ENCODE results near the gene IFNL2.

IFNL2 gene

GRCh38 chr19:39317476-39317875 lies 49.3 kb downstream of the IFNL2 start:
- no peaks in the 10 kb centered on the region for H3K27me3 ChIP-seq

DNA sequence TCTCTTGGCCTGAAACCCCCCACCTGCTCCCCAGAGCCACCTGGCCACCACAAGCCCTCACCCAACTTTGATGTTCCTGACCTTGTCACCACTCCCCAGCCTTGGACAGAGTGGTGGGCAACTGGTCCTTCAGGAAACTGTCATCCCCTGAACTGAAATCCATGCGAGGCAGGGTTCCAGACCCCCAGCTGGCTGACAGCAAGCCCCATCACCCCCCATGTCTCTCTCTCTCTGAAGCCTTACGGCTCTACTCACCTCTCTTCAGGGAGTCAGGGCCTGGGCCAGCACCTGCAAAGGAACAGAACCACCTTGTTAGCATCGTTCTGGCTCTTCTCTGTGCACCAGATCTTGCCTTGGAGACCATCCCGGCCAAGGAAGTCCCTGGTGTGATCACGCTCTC lies 49.9 kb downstream of the IFNL2 start:
- H3K27me3 ChIP-seq, result no peaks in the 10 kb centered on the region
- peaks cover 74% of the 10 kb centered on the region for H4K20me1 ChIP-seq
- peaks cover 42% of the 10 kb centered on the region for H3K4me1 ChIP-seq
- no peak for TF ChIP-seq Cebpa-rat (IDR thresholded peaks at IDR 0.05)
- no peak overlapping the region for H3K4me3 ChIP-seq
- no peak overlapping the region for H3K4me2 ChIP-seq
- no peak overlapping the region for H3K27ac ChIP-seq
- peaks cover 57% of the 10 kb centered on the region for H3K36me3 ChIP-seq
- H3K9ac ChIP-seq, result no peak overlapping the region
- H3K9me3 ChIP-seq, result no peaks in the 10 kb centered on the region

More at GRCh38 chr19:39317476-39317875, 49.3 kb downstream of the IFNL2 start:
- H3K4me3 ChIP-seq, result no peak overlapping the region
- H3K36me3 ChIP-seq, result peaks cover 63% of the 10 kb centered on the region
- H3K9me3 ChIP-seq, result no peaks in the 10 kb centered on the region
- no peak overlapping the region for H3K27ac ChIP-seq
- H3K9ac ChIP-seq, result no peak overlapping the region
- TF ChIP-seq Cebpa-rat (IDR thresholded peaks at IDR 0.05), result no peak
- H3K4me2 ChIP-seq, result no peak overlapping the region
- H3K4me1 ChIP-seq, result peaks cover 36% of the 10 kb centered on the region
- H4K20me1 ChIP-seq, result peaks cover 73% of the 10 kb centered on the region

GRCh38 chr19:39318690-39319089 lies 50.5 kb downstream of the IFNL2 start:
- Histone ChIP-seq H4K20me1 (peaks cover 75% of the 10 kb centered on the region), H3K36me3 (peaks cover 50% of the 10 kb centered on the region), H3K27ac (no peak overlapping the region), H3K9ac (0 out of 2 replicates have a peak overlapping the region, but pooled peaks have one; percentile 84), H3K4me2 (peak overlapping the region; percentile 97; the same call in 1 of the 2 replicates), H3K9me3 (no peaks in the 10 kb centered on the region), H3K27me3 (no peaks in the 10 kb centered on the region), H3K4me3 (no peak overlapping the region), H3K4me1 (peaks cover 45% of the 10 kb centered on the region)
- TF ChIP-seq Cebpa-rat (IDR thresholded peaks at IDR 0.05), result no peak

DNA sequence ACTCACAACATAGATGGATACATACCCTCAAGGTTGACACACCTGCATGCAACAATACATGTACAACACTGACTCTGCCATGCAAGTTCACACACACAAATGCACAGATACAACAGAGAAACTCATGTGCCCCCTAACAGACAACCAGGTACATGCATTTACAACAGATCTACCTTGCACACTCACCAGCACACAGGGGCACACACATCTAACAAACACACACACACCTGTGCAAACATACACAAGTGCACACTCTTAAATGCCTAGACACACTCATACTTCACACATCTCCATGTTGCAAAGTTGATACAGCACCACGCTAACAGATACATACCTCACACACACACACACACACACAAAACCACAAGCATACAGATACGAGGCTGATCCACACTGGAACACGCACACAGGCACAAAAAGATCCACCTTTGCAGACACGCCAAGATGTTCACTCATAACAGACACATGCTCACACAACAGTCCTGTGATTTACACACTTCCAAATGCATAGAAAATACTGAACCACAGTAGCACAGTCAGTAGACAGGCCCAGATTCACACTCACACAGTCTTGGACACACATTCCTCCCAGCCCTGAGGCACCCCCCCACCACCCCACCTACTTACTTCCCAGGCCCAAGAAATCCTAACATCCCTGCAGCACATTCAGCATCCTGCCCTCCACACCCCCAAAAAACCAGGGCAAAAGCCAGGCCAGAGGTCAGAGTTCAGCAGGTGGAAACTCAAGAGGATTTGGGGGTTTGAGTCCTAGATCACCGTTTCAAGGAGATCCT lies 51.1 kb downstream of the IFNL2 start:
- Histone ChIP-seq H3K4me3 (peak overlapping the region; percentile 84), H3K27me3 (no peaks in the 10 kb centered on the region), H3K9me3 (no peaks in the 10 kb centered on the region), H3K4me1 (peaks cover 45% of the 10 kb centered on the region), H3K36me3 (peaks cover 44% of the 10 kb centered on the region), H3K4me2 (peak overlapping the region; percentile 97), H3K9ac (peak overlapping the region; percentile 84; the same call in 1 of the 2 replicates), H4K20me1 (peaks cover 73% of the 10 kb centered on the region), H3K27ac (no peak overlapping the region)
- TF ChIP-seq Cebpa-rat (IDR thresholded peaks at IDR 0.05), result no peak
